ENCODE data around the gene SELENON.

The SELENON gene

GRCh38 chr1:25795211-25795610 lies 4.8 kb upstream of the SELENON start:
- DNase-seq, result no peak

GRCh38 chr1:25795946-25796810 lies 3.8 kb upstream of the SELENON start:
- peak; percentile 42 for DNase-seq

DNA sequence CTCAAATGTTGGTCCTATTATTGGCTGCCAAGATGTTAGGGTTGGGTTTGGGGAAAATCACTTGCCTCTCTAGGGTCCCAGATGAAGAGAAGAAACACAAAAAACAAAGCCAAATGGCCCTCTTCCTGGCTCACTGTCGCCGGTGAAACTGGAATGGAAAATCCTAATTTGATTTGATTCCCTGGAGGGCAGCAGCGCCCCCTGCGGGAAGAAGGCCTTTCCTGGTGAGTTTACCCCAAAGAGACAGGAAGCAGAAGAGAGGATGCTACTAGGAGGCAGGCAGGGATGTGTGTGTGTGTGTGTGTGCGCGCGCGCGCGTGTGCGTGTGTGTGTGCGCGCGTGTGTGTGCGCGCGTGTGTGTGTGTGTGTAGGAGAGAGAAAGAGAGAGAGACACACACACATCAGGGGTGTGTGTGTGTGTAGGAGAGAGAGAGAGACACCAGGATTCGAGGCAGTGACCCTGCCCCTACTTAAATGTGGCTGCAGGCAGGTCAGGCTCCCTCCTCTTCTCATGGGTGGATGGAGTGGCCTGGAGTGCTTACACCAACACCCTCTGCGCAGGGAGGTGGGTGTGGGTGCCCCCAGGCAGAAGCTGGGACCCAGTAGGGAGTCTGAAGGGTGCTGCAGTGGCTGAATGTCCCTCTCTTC lies 3.1 kb upstream of the SELENON start:
- peak; percentile 76 for DNase-seq

GRCh38 chr1:25797939-25798338 lies 2.1 kb upstream of the SELENON start:
- peak; percentile 25 for DNase-seq

- DNase-seq, result no peak
Measured at GRCh38 chr1:25798666-25799351, 1.2 kb upstream of the SELENON start.

DNA sequence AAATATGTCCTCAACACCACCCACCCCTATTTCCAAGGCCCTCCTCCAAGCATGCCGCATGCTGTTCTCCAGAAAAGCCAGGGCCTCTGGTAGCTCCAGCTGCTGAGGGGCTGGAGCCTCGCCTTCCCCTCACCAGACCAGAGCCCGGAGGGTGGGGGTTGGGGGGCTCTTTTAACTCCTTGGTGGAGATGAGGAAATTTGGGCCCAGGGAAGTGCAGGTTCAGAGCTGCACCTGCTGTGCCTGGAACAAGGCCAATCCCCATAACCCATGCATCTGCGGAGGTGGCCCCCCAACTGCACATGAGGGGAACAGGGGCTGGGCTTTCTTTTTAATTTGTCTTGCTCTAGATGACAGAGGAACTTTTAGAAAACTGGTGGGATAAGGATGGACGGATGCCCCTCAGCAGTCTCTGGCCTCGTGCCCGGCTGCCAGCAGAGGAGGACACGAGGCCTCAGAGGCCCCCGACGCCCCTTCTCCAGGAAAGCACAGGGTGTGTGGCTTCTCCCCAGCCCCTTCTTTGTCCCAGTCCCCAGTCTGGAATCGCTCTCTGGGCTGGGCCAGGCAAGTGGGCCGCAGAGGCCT lies 550 bp upstream of the SELENON start:
- no peak for DNase-seq

GRCh38 chr1:25800703-25801377 lies 847 bp downstream of the SELENON start:
- no peak for DNase-seq

- DNase-seq, result peak; percentile 16
Measured at GRCh38 chr1:25802915-25803314, 2.9 kb downstream of the SELENON start.

DNA sequence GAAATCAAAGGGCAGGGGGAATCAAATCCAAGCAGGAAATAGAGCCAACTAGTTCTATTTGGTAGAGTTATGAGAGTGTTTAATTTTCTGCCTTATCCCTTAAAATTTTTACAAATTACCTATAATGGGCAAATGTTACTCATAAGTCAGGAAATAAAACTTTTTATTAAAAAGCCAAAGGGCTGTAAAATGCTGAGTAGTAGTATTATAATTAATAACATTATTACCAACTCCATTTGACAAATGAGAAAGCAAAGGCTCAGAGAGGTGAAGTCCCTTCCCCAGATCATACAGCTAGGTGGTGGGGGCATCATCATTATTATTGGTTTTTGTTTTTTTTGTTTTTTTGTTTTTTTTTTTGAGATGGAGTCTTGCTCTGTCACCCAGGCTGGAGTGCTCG lies 3.4 kb downstream of the SELENON start:
- DNase-seq, result no peak

GRCh38 chr1:25804244-25804963 lies 4.4 kb downstream of the SELENON start:
- peak; percentile 48 for DNase-seq

- no peak for DNase-seq
Measured at GRCh38 chr1:25804964-25805862, 5.2 kb downstream of the SELENON start.

DNA sequence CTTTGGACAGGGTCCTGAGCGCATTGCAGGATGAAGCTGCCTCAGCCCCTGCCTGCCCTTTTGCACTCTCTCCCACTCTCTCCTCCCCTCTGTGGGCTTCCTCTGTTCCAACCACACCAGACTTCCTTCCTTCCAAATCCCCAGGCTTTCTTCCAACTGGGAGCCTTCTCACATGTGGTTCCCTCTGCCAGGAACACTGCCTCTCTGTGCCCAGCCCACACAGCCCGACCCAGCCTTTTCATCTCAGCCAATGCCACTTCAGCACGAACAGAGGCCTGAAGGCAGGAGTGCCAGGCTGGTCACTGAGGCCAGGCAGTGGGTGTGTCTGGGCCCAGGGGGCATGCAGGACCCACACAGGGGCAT lies 5.9 kb downstream of the SELENON start:
- DNase-seq, result no peak

- DNase-seq, result no peak
Measured at GRCh38 chr1:25806418-25806817, 6.4 kb downstream of the SELENON start.

- no peak for DNase-seq
Measured at GRCh38 chr1:25807480-25808390, 7.7 kb downstream of the SELENON start.

DNA sequence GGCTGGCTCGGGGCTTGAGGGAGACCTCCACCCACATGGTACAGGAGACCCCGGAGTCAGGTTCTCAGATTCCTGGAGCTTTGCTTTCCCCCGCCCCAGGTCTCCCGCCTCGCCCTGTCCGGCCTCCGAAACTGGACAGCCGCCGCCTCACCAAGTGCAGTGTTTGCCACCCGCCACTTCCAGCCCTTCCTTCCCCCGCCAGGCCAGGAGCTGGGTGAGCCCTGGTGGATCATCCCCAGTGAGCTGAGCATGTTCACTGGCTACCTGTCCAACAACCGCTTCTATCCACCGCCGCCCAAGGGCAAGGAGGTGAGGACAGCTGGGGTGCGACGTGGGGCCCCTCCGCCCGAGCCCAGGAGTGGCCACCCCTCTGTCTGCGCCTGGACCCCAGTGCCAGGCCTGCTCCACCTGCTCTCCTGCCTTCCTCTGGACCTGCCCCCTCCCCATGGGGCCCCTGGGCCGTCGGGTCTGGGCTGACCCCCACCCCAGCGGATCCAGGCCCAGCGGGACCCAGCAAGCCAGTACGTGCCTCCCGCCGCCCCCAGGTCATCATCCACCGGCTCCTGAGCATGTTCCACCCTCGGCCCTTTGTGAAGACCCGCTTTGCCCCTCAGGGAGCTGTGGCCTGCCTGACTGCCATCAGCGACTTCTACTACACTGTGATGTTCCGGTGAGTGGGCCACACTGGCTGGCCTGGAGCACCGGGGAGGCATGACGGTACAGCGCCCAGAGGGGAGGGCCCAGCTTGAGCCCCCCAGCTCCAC lies 8.7 kb downstream of the SELENON start:
- DNase-seq, result no peak

DNA sequence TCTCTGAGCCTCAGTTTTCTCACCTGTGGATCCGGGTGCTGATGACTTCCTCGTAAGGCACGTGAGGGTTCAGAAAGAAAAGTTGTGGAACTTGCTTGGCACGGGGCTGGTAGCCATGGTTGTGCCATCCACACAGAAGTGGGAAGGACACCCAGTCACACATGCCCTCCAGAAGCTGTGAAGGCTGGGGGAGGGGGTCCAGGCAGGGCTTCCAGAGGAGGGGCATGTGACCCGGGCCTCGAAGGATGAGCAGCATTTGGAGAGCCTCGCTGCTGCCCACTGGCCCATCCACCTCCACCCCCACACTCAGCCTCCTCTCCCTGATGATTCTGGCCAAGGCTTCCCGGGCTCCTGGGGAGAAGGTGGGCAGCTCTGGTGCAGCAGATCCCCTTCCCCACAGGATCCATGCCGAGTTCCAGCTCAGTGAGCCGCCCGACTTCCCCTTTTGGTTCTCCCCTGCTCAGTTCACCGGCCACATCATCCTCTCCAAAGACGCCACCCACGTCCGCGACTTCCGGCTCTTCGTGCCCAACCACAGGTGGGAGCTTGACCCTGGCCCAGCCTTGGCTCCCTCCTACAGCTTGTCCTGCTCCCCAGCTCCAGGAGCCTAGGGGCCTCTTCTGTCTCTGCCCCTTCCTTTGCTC lies 9.4 kb downstream of the SELENON start:
- DNase-seq, result no peak

GRCh38 chr1:25809929-25810328 lies 9.9 kb downstream of the SELENON start:
- DNase-seq, result no peak
